DND-41 (cell line): ENCODE results near the gene PDIA6.

Source experiments
- EZH2 ChIP-seq: IDR thresholded peaks from 3 replicates; pipeline ENCODE4 v1.6.1; 2012; ENCODE audit warnings: borderline replicate concordance, low read depth, mild to moderate bottlenecking, moderate library complexity, low read length, inconsistent platforms; ENCODE audit not compliant: severe bottlenecking
- TF ChIP-seq, protein P1 (sequence below): IDR thresholded peaks from 2 replicates; pipeline ENCODE4 v1.5.1; 2012; ENCODE audit warnings: borderline replicate concordance, low read length, moderate library complexity, mild to moderate bottlenecking; ENCODE audit not compliant: poor library complexity, severe bottlenecking; ENCODE audit errors: extremely low read depth

- TF ChIP-seq, protein P1, sequence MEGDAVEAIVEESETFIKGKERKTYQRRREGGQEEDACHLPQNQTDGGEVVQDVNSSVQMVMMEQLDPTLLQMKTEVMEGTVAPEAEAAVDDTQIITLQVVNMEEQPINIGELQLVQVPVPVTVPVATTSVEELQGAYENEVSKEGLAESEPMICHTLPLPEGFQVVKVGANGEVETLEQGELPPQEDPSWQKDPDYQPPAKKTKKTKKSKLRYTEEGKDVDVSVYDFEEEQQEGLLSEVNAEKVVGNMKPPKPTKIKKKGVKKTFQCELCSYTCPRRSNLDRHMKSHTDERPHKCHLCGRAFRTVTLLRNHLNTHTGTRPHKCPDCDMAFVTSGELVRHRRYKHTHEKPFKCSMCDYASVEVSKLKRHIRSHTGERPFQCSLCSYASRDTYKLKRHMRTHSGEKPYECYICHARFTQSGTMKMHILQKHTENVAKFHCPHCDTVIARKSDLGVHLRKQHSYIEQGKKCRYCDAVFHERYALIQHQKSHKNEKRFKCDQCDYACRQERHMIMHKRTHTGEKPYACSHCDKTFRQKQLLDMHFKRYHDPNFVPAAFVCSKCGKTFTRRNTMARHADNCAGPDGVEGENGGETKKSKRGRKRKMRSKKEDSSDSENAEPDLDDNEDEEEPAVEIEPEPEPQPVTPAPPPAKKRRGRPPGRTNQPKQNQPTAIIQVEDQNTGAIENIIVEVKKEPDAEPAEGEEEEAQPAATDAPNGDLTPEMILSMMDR: no peak
- TF ChIP-seq EZH2: no peak
Observed at GRCh38 chr2:10750610-10751009, 62.0 kb downstream of the PDIA6 start.
